Peyer's patch (tissue), 4 donors: ENCODE results near the gene PAM. TPM values are rescaled to one million over a fixed set of nuclear protein-coding genes. Genes with fewer than 3 reads are reported as not detected.

Experiments
- DNase-seq, 3 donors: peaks; one replicate each; pipeline ENCODE4 v3.0.0-alpha.2; 2017 to 2019
- H3K27ac ChIP-seq, 4 donors: fragments of 200-600 bp; sonication (generic); one replicate each; pipeline ENCODE4 v1.5.1; 2016 to 2019
- H3K27me3 ChIP-seq, 2 donors: fragments of 200-600 bp; sonication (generic); one replicate each; pipeline ENCODE4 v1.5.1; 2019
- H3K36me3 ChIP-seq, 3 donors: fragments of 200-600 bp; sonication (generic); one replicate each; pipeline ENCODE4 v1.5.1; 2016 to 2019
- H3K4me1 ChIP-seq, 4 donors: fragments of 200-600 bp; sonication (generic); one replicate each; pipeline ENCODE4 v1.5.1; 2016 to 2019
- H3K4me3 ChIP-seq, 4 donors: fragments of 200-600 bp; sonication (generic); 1 replicate in 3 of 4; 2 replicates in 1 of 4; pipeline ENCODE4 v1.5.1; 2016 to 2019; ENCODE audit warnings: mild to moderate bottlenecking in 1 of 4
- H3K9me3 ChIP-seq, 4 donors: fragments of 200-600 bp; sonication (generic); one replicate each; pipeline ENCODE4 v1.5.1; 2016 to 2019; ENCODE audit warnings: mild to moderate bottlenecking in 1 of 4
- CTCF ChIP-seq, 6 experiments: fragments of 450-650 bp in 4 of 6; fragments of 200-600 bp in 2 of 6; sonication (generic) in 1 of 6; IDR thresholded peaks; one replicate each; pipeline ENCODE4 v1.5.1; 2017 to 2019; ENCODE audit warnings: antibody characterized with exemption in 6 of 6, mild to moderate bottlenecking in 3 of 6, moderate library complexity in 1 of 6
- POLR2A ChIP-seq, 2 donors: fragments of 450-650 bp; IDR thresholded peaks; one replicate each; pipeline ENCODE4 v1.5.1; 2017; ENCODE audit warnings: antibody characterized with exemption in 2 of 2, mild to moderate bottlenecking in 2 of 2, moderate library complexity in 2 of 2
- total RNA-seq, 4 donors: library from RNA; depleted of rRNA; stranded (reverse); fragments of >200 nt; gene quantifications; one replicate each; pipeline ENCODE4 v1.1.0, GENCODE V29; 2016

PAM gene
- total RNA-seq, 4 donors from 2014 or later = 58.6 to 130 (median 109) TPM

GRCh38 chr5:102796498-102796897 is 41.4 kb downstream of the PAM start:
- no peaks in the 10 kb centered on the region for H3K36me3 ChIP-seq
- no peak for DNase-seq
- TF ChIP-seq POLR2A (IDR thresholded peaks at IDR 0.05) (no peak), CTCF (IDR thresholded peaks at IDR 0.05) (no peak)
- no peaks in the 10 kb centered on the region for H3K27me3 ChIP-seq
- no peaks in the 10 kb centered on the region for H3K4me1 ChIP-seq
- no peaks in the 10 kb centered on the region for H3K9me3 ChIP-seq
- H3K27ac ChIP-seq = no peak overlapping the region
- H3K4me3 ChIP-seq = no peak overlapping the region

- no peak overlapping the region for H3K4me3 ChIP-seq
- H3K9me3 ChIP-seq = no peaks in the 10 kb centered on the region
- no peaks in the 10 kb centered on the region for H3K4me1 ChIP-seq
- no peaks in the 10 kb centered on the region for H3K27me3 ChIP-seq
- no peak overlapping the region for H3K27ac ChIP-seq
- DNase-seq = no peak
- TF ChIP-seq CTCF (IDR thresholded peaks at IDR 0.05) (no peak), POLR2A (IDR thresholded peaks at IDR 0.05) (no peak)
- no peaks in the 10 kb centered on the region for H3K36me3 ChIP-seq
Observed at GRCh38 chr5:102797322-102797884, 42.3 kb downstream of the PAM start.

- no peak for TF ChIP-seq POLR2A (IDR thresholded peaks at IDR 0.05)
- no peak for TF ChIP-seq CTCF (IDR thresholded peaks at IDR 0.05)
- Histone ChIP-seq H3K4me1 (no peaks in the 10 kb centered on the region), H3K9me3 (no peaks in the 10 kb centered on the region), H3K36me3 (no peaks in the 10 kb centered on the region), H3K27me3 (no peaks in the 10 kb centered on the region), H3K4me3 (no peak overlapping the region), H3K27ac (no peak overlapping the region)
- DNase-seq = no peak
Observed at GRCh38 chr5:102798104-102798785, 43.1 kb downstream of the PAM start.

GRCh38 chr5:102799017-102799416 is 43.9 kb downstream of the PAM start:
- Histone ChIP-seq H3K9me3 (no peaks in the 10 kb centered on the region), H3K4me1 (no peaks in the 10 kb centered on the region)
- TF ChIP-seq POLR2A (IDR thresholded peaks at IDR 0.05) (no peak), CTCF (IDR thresholded peaks at IDR 0.05) (no peak)

GRCh38 chr5:102800427-102800826 is 45.3 kb downstream of the PAM start:
- Histone ChIP-seq H3K36me3 (no peaks in the 10 kb centered on the region), H3K4me3 (no peak overlapping the region), H3K9me3 (no peaks in the 10 kb centered on the region), H3K27me3 (no peaks in the 10 kb centered on the region), H3K27ac (no peak overlapping the region), H3K4me1 (no peaks in the 10 kb centered on the region)
- no peak for DNase-seq
- TF ChIP-seq POLR2A (IDR thresholded peaks at IDR 0.05) (no peak), CTCF (IDR thresholded peaks at IDR 0.05) (no peak)

More at GRCh38 chr5:102799017-102799416, 43.9 kb downstream of the PAM start:
- Histone ChIP-seq H3K27ac (no peak overlapping the region), H3K4me3 (no peak overlapping the region), H3K36me3 (no peaks in the 10 kb centered on the region), H3K27me3 (no peaks in the 10 kb centered on the region)
- no peak for DNase-seq
